Mucosa of stomach (tissue), 1 donor: ENCODE results near the gene IGFL1.
"Not testable (repeated sequence)": the region's sequence is repeated elsewhere in the genome, so short reads cannot be mapped to it uniquely, and the experiment has no call there.

Experiments used
- H3K27me3 ChIP-seq: one replicate; pipeline ENCODE4 v1.7.0; 2013; ENCODE audit warnings: mild to moderate bottlenecking, low read length; ENCODE audit not compliant: control insufficient read depth, insufficient read depth
- H3K36me3 ChIP-seq: one replicate; pipeline ENCODE4 v1.7.0; 2013; ENCODE audit warnings: low read length; ENCODE audit not compliant: control insufficient read depth, insufficient read depth
- H3K4me1 ChIP-seq: one replicate; pipeline ENCODE4 v1.7.0; 2013; ENCODE audit warnings: mild to moderate bottlenecking, low read length; ENCODE audit not compliant: control insufficient read depth, insufficient read depth
- H3K4me3 ChIP-seq: one replicate; pipeline ENCODE4 v1.7.0; 2013; ENCODE audit warnings: low read length
- H3K9ac ChIP-seq: one replicate; pipeline ENCODE4 v1.7.0; 2013; ENCODE audit warnings: mild to moderate bottlenecking, low read length, moderate library complexity
- H3K9me3 ChIP-seq: one replicate; pipeline ENCODE4 v1.7.0; 2013; ENCODE audit warnings: mild to moderate bottlenecking, low read length, moderate library complexity; ENCODE audit not compliant: control insufficient read depth
- donor health status: Pancreatic carcinoma.

Gene IGFL1

GRCh38 chr19:46192992-46193650, 36.4 kb upstream of the IGFL1 start:
- Histone ChIP-seq H3K27me3 (peaks cover 40% of the 10 kb centered on the region), H3K4me1 (no peaks in the 10 kb centered on the region), H3K4me3 (no peak overlapping the region), H3K9me3 (no peaks in the 10 kb centered on the region), H3K36me3 (no peaks in the 10 kb centered on the region), H3K9ac (no peak overlapping the region)

- no peaks in the 10 kb centered on the region for H3K4me1 ChIP-seq
- H3K4me3 ChIP-seq: no peak overlapping the region
- H3K27me3 ChIP-seq: peaks cover 34% of the 10 kb centered on the region
- no peak overlapping the region for H3K9ac ChIP-seq
- H3K9me3 ChIP-seq: no peaks in the 10 kb centered on the region
- no peaks in the 10 kb centered on the region for H3K36me3 ChIP-seq
Measured at GRCh38 chr19:46193678-46194077, 35.9 kb upstream of the IGFL1 start.

GRCh38 chr19:46195104-46195503, 34.4 kb upstream of the IGFL1 start:
- Histone ChIP-seq H3K9ac (no peak overlapping the region), H3K36me3 (no peaks in the 10 kb centered on the region), H3K27me3 (peaks cover 25% of the 10 kb centered on the region), H3K4me1 (no peaks in the 10 kb centered on the region), H3K4me3 (no peak overlapping the region), H3K9me3 (no peaks in the 10 kb centered on the region)

- not testable (repeated sequence) for H3K4me1 ChIP-seq, H3K9ac ChIP-seq, H3K36me3 ChIP-seq, H3K9me3 ChIP-seq, H3K4me3 ChIP-seq
- peaks cover 18% of the 10 kb centered on the region for H3K27me3 ChIP-seq
Measured at GRCh38 chr19:46195919-46196318, 33.6 kb upstream of the IGFL1 start.

- H3K9me3 ChIP-seq: no peaks in the 10 kb centered on the region
- peaks cover 18% of the 10 kb centered on the region for H3K27me3 ChIP-seq
Measured at GRCh38 chr19:46196410-46197124, 33.0 kb upstream of the IGFL1 start.

GRCh38 chr19:46197314-46198070, 32.0 kb upstream of the IGFL1 start:
- no peaks in the 10 kb centered on the region for H3K4me1 ChIP-seq
- no peak overlapping the region for H3K9ac ChIP-seq
- no peak overlapping the region for H3K4me3 ChIP-seq
- peaks cover 18% of the 10 kb centered on the region for H3K27me3 ChIP-seq
- no peaks in the 10 kb centered on the region for H3K9me3 ChIP-seq
- H3K36me3 ChIP-seq: no peaks in the 10 kb centered on the region

More at GRCh38 chr19:46196410-46197124, 33.0 kb upstream of the IGFL1 start:
- H3K4me1 ChIP-seq: no peaks in the 10 kb centered on the region
- H3K36me3 ChIP-seq: no peaks in the 10 kb centered on the region
- H3K9ac ChIP-seq: no peak overlapping the region
- no peak overlapping the region for H3K4me3 ChIP-seq

- no peaks in the 10 kb centered on the region for H3K36me3 ChIP-seq
- H3K4me3 ChIP-seq: no peak overlapping the region
- no peaks in the 10 kb centered on the region for H3K4me1 ChIP-seq
- no peak overlapping the region for H3K9ac ChIP-seq
- peaks cover 16% of the 10 kb centered on the region for H3K27me3 ChIP-seq
- no peaks in the 10 kb centered on the region for H3K9me3 ChIP-seq
Measured at GRCh38 chr19:46198756-46199155, 30.8 kb upstream of the IGFL1 start.

- no peaks in the 10 kb centered on the region for H3K9me3 ChIP-seq
- peaks cover 8% of the 10 kb centered on the region for H3K27me3 ChIP-seq
- H3K9ac ChIP-seq: no peak overlapping the region
- H3K36me3 ChIP-seq: no peaks in the 10 kb centered on the region
- H3K4me3 ChIP-seq: no peak overlapping the region
- H3K4me1 ChIP-seq: no peaks in the 10 kb centered on the region
Measured at GRCh38 chr19:46201454-46202310, 27.9 kb upstream of the IGFL1 start.

- Histone ChIP-seq H3K36me3 (no peaks in the 10 kb centered on the region), H3K4me3 (no peak overlapping the region), H3K27me3 (peaks cover 1% of the 10 kb centered on the region), H3K9me3 (no peaks in the 10 kb centered on the region), H3K4me1 (no peaks in the 10 kb centered on the region), H3K9ac (no peak overlapping the region)
Measured at GRCh38 chr19:46202426-46202825, 27.1 kb upstream of the IGFL1 start.

GRCh38 chr19:46202872-46203860, 26.4 kb upstream of the IGFL1 start:
- H3K27me3 ChIP-seq: no peaks in the 10 kb centered on the region
- H3K4me1 ChIP-seq: no peaks in the 10 kb centered on the region
- no peak overlapping the region for H3K9ac ChIP-seq
- H3K9me3 ChIP-seq: no peaks in the 10 kb centered on the region
- H3K36me3 ChIP-seq: no peaks in the 10 kb centered on the region
- no peak overlapping the region for H3K4me3 ChIP-seq

GRCh38 chr19:46204008-46204407, 25.5 kb upstream of the IGFL1 start:
- H3K4me3 ChIP-seq: no peak overlapping the region
- H3K4me1 ChIP-seq: peaks cover 4% of the 10 kb centered on the region
- no peak overlapping the region for H3K9ac ChIP-seq
- H3K27me3 ChIP-seq: no peaks in the 10 kb centered on the region
- no peaks in the 10 kb centered on the region for H3K36me3 ChIP-seq
- no peaks in the 10 kb centered on the region for H3K9me3 ChIP-seq
